GM19328 (cell line): Measurements from ENCODE around the gene RALB.

Experiments used
- ATAC-seq: cut with Tn5 transposase; IDR thresholded peaks from one replicate; pipeline ENCODE4 v1.9.1; 2021; ENCODE audit warnings: mild to moderate bottlenecking, moderate library complexity; ENCODE audit not compliant: unreplicated experiment

Gene RALB

GRCh38 chr2:120252225-120253020 is at the start of gene RALB:
TSS of gene RALB (plus strand) at chr2:120252852. CDS start at chr2:120278665, 25,813 bp downstream.
- ATAC-seq, result peak; percentile 93

- no peak for ATAC-seq
Observed at GRCh38 chr2:120203251-120204021, 49.2 kb upstream of the RALB start.

GRCh38 chr2:120204022-120204405 is 48.6 kb upstream of the RALB start:
- ATAC-seq, result no peak

DNA sequence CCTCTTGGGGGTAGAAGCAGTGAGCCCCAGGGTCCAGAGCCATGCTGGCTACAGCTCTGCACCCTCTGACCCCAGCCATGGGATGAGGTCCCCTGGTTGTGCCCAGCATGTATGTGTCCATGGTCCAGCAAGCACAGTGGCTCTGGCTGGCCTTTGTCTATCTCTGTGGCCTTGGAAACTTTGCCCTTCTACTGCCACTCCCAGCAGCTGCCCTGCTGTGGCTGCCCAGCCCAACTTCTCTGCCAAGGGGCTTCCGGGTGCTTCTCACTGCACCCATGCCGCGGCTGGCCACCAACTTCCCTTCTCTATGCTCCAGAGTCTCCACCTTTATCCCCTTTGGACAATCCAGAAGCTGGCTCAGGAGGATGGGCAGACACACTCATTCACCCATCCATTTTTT is 48.2 kb upstream of the RALB start:
- no peak for ATAC-seq

GRCh38 chr2:120204945-120205670 is 47.5 kb upstream of the RALB start:
- no peak for ATAC-seq

DNA sequence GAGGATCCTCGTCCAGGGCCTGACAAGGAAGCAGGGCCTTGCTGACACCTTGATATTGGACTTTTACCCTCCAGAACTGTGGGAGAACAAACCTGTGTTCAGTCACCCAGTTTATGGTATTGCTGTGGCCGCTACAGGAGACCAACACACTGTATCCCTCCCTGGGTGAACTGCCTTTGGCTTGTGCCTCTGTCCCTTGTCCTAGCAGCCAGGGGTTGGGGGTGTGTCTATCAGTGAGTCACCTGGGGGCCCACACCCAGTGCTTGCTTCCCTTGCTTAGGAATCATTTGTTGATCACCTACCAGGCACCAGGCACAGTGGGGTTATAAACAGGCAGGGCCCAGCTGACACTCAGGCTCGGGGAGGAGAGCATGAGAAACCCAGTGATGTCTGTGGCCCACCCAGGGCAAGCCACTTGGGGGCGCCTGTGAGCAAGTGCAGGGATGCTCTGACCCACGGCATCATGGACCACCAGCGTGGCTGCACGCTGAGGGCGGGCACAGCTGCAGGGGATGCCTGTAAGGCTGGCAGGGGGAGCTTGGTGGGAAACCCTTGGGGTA is 46.5 kb upstream of the RALB start:
- no peak for ATAC-seq

DNA sequence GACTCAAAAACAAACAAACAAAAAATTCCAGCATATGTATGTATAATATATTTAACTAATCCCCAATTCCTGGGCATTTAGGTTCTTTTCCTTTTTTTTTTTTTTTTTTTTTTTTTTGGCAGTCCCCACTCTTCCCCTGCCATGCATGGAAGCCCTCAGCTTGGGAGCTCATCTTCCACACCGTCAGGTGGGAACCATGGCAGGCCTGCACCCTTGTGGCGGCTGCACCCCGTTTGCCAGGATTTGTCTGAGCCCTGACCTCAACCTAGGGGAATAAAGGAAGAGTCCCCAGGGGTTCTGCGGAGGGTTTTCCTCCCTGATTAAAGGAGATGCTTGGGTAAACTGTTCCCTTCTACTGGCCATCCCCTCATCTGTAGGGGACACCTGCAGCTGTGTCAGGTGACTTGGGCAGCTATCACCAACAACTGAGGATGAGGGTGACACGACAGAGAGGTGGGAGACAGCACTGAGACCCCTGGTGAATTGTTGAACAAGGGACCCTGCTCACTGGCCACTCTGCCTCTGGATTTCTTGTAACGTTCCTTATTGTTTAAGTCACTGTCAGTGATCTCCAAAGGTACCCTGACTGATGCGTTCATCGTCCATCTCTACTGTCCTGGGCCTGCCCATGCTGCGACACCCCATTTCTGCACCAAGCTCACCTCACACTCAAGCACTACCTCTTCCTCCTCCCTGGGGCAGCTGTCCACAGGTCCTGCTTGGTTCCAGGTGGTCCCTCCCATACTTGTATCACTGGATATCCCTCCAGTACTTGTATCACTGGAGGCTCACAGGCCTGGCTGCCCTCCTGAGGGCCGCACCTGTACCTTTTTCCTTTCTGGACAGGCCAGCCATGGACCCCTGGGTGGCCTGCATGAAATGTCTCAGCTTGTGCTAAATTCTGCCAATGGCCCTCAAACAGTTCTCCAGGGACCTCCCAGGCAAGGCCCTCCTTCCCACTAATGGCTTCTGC is 44.0 kb upstream of the RALB start:
- ATAC-seq, result no peak

DNA sequence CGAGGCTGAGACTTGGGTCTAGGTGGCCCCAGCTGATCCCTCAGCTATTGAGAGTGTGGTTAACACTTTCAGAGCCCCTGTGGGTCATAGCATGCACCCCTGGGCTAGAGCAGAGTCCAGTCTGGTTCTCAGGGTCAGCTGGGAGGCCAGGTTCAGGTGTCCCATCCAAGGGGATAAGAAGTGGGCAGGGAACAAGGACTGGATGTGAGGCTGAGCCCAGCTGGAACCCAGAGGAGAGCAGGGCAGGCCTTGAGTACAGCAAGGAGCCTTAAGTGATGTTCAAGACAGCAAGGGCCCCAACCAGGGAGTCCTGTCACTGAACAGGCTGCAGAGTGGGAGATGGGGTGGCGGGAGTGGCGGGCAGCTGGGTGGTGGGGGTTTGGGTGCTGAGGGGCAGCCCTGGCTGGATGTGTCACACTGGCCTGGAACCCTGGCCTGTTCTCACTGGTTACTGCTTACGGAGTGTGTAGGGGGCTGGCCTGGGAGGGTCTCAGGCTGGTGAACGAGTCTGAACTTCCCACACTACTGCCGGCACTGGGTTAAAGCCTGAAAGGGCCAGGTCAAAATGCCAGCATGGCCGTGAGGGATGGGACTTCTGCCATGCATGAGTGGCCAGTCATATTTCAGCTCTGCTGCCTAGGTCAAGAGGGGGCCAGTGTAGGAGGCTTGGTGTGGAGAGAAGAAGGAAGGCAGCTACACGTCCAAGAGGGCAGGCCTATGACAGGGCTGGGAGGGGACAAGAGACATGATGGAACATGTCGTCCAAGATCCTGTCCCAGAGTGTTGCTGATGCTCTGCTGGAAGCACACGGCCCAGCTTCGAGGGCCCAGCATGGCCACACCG is 43.0 kb upstream of the RALB start:
- no peak for ATAC-seq

- ATAC-seq, result no peak
Observed at GRCh38 chr2:120210270-120210693, 42.4 kb upstream of the RALB start.

DNA sequence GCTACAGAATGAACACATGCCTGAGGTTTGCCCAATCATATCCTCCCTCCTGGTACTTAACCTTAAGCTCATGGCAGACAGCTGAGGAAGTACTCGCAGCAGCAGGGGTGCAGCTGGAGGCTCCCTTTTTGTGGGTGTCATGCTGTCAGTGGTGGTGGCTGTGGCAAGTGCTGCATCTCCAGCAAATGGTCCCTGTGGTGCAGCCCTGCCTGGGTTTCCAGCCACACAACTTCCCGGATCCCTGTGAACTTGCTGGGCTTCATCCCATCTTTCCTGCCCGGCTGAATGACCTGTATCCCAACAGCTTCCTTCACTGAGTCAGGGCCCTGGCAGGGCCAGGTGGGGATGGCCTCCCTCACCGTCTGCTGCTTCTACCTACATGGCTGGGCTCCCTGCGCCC is 34.5 kb upstream of the RALB start:
- ATAC-seq, result no peak

- no peak for ATAC-seq
Observed at GRCh38 chr2:120219291-120219690, 33.4 kb upstream of the RALB start.

DNA sequence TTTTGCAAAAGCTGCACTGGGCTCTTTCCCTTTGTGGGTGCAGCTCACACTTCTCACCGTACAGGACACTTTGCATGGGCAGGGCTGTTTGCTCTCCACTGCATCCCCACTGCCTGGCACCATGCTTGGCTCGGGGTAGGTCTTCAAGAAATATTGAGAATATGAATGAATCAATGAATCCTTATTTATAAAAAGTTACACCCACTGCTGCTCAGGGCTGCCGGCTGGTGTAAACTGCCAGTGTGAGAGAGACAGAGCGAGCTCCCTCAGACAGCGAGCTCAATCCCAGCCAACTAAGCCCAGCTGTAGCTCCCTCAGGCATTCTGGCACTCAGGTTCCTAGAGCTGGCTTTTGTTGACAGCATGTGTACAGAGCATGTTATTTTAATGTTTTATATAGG is 32.9 kb upstream of the RALB start:
- no peak for ATAC-seq

DNA sequence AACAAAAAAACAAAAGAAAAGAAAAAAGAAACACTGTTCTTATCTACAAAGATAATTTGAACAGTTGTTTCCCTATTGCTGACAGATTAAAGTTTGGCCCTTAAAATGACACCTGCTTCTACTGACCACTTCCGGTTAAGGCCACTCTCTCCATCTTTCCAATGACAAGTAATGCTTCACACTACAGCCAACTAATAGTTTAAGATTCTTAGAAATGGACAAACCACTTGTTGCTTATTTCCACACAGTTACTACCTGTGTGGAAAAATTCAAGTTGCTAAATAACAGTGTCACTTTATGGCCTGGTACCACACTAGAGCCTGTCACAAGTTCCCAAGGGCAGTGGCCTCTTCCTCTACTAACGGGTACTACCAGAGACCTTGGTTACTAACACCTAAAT is 31.9 kb upstream of the RALB start:
- no peak for ATAC-seq

DNA sequence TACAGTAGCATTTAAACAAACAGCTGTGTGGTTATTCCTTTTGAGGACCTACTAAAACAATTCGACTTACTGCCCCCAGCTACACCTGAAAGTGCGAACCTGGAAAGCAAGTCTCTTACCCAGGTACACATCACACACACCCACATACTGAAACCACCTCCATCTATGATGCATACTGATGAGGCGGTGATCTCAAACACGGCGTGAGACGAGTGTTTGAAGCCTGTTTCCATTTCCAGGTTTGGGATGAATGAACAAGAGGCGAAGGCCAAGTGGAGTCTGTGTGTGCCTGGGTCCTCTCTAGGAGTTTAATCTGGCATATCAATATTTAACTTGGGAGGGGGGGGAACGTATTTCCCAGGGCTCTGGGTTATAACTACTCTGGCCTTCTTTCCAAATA is 31.0 kb upstream of the RALB start:
- ATAC-seq, result no peak

- no peak for ATAC-seq
Observed at GRCh38 chr2:120222186-120223033, 30.2 kb upstream of the RALB start.

DNA sequence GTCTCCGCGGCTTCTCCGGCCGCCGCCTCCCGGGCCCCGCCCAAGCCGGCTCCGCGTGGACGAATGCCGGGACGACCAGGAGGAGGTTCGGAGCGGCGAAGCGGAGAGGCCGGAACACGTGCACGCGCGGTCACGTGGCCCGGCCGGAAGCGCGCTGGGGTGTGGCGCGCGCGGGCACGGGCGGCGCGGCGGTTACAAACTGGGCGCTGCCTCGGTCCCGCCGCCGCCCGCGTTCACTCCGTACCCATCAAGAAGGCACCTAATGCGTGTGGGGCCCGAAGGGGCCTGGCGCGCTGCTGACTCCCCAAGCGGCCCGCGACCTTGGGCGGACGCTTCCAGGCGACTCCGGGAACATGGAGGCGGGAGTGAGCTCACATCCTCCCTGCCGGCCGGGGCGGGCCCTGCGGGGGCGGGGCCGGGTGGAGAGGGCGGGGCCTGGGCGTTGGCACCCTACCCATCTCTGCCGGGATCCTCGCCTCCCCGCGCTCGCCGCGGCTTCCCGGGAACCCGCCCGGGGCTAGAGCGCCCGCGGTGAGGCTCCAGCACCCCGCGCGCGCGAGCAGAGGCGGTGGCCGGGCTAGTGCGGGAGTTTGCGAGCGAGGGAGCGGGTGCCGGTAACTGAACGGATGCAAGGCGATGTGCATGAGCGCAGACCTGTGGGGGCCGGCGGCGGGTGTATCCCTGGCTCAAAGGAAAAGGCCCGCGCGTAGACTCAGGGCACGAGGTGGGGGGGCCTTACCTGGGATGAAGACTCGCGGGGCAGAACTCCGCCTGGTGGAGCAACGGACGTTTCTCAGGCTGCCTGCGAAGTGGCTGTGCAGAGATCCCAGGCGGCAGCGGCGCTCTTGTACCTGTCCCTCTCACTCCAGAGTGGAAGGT is 29.4 kb upstream of the RALB start, which contains the start of gene TMEM185B:
TMEM185B (minus strand) TSS at position 367 of the 879 bp plus-strand sequence. CDS start 424 bp downstream, outside the sequence.
- ATAC-seq, result peak; percentile 91

- no peak for ATAC-seq
Observed at GRCh38 chr2:120224256-120224655, 28.4 kb upstream of the RALB start.
